HG03064 (cell line): ENCODE data around the gene KLK10.

Experiments
- ATAC-seq: cut with Tn5 transposase; IDR thresholded peaks from one replicate; pipeline ENCODE4 v1.9.1; 2021; ENCODE audit warnings: low read depth; ENCODE audit not compliant: unreplicated experiment

KLK10 gene

GRCh38 chr19:51019544-51019925 lies at the start of gene KLK10:
TSS of gene KLK10 (minus strand) at chr19:51019709. CDS start at chr19:51019130, 579 bp downstream.
- ATAC-seq = no peak

GRCh38 chr19:51066393-51067186 lies 47.1 kb upstream of the KLK10 start:
- ATAC-seq = no peak

- ATAC-seq = no peak
These were observed 45.9 kb upstream of the KLK10 start for GRCh38 chr19:51065221-51065960.

GRCh38 chr19:51064534-51065220 lies 45.2 kb upstream of the KLK10 start, which contains the start of gene KLK13:
TSS of gene KLK13 (minus strand) at chr19:51065092. CDS start at chr19:51065067, 25 bp downstream.
- no peak for ATAC-seq

GRCh38 chr19:51063664-51064063 lies 44.2 kb upstream of the KLK10 start:
- no peak for ATAC-seq

GRCh38 chr19:51060973-51061372 lies 41.5 kb upstream of the KLK10 start:
- no peak for ATAC-seq

- no peak for ATAC-seq
These were observed 40.8 kb upstream of the KLK10 start for GRCh38 chr19:51060336-51060735.

- ATAC-seq = no peak
These were observed 40.2 kb upstream of the KLK10 start for GRCh38 chr19:51059715-51060114.

GRCh38 chr19:51055866-51056265 lies 36.4 kb upstream of the KLK10 start:
- no peak for ATAC-seq

GRCh38 chr19:51047031-51047335 lies 27.5 kb upstream of the KLK10 start:
- no peak for ATAC-seq

- ATAC-seq = no peak
These were observed 24.8 kb upstream of the KLK10 start for GRCh38 chr19:51044327-51044726.

- no peak for ATAC-seq
These were observed 24.0 kb upstream of the KLK10 start for GRCh38 chr19:51043497-51043896.

GRCh38 chr19:51040151-51040550 lies 20.6 kb upstream of the KLK10 start:
- ATAC-seq = no peak

GRCh38 chr19:51036519-51036918 lies 17.0 kb upstream of the KLK10 start:
- no peak for ATAC-seq

- ATAC-seq = no peak
These were observed 15.2 kb upstream of the KLK10 start, which contains the start of gene KLK12 for GRCh38 chr19:51034704-51035103. TSS of gene KLK12 (minus strand) at chr19:51035002. CDS start at chr19:51034621, 381 bp downstream.

- ATAC-seq = no peak
These were observed 12.3 kb upstream of the KLK10 start for GRCh38 chr19:51031880-51032225.

GRCh38 chr19:51031220-51031879 lies 11.8 kb upstream of the KLK10 start:
- ATAC-seq = no peak

- ATAC-seq = no peak
These were observed 11.1 kb upstream of the KLK10 start for GRCh38 chr19:51030631-51031030.

- no peak for ATAC-seq
These were observed 10.2 kb upstream of the KLK10 start for GRCh38 chr19:51029718-51030117.

- no peak for ATAC-seq
These were observed 8.4 kb upstream of the KLK10 start for GRCh38 chr19:51027873-51028272.
